Spleen (tissue), 7 donors: ENCODE data around the gene PIN4.

Experiments
- CTCF ChIP-seq, 11 experiments: fragments of 200-600 bp in 7 of 11; fragments of 450-650 bp in 4 of 11; sonication (generic) in 4 of 11; IDR thresholded peaks in 8 of 11; conservative IDR thresholded peaks in 3 of 11; 1 replicate in 7 of 11; 2 replicates in 4 of 11; pipeline versions ENCODE4 v1.4.0 to v1.8.0; 2016 to 2021; ENCODE audit warnings: antibody characterized with exemption in 11 of 11, inconsistent platforms in 4 of 11, mild to moderate bottlenecking in 1 of 11
- POLR2AphosphoS5 ChIP-seq, 3 donors: sonication (generic); formaldehyde crosslinking; IDR thresholded peaks; one replicate each; pipeline ENCODE4 v1.5.1; 2017; ENCODE audit warnings: antibody characterized with exemption in 3 of 3
- donor health status: DM: no; HTN: no; CAD: no; lungs with moderate emphysema.
- donor health status: DM: no; HTN: no; CAD: no.
- donor health status: DM: no; HTN: no; CAD: no.

DNA sequence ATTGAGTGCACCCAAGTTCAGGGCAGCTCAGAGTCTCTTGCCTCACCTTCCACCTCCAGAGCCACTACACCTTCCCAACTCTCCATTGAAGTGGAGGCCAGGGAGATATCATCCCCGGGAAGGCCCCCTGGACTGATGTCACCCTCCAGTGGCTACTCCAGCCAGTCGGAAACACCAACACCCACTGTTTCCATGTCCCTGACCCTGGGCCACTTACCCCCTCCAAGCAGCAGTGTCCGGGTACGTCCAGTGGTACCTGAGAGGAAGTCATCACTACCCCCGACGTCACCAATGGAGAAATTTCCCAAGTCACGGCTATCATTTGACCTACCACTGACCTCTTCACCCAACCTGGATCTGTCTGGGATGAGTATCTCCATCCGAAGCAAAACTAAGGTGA, 42.0 kb upstream of the PIN4 start:
- no peak for TF ChIP-seq CTCF (IDR thresholded peaks at IDR 0.05 in 8 of 11, conservative IDR thresholded peaks at IDR 0.05 in 3 of 11)
- TF ChIP-seq POLR2AphosphoS5 (IDR thresholded peaks at IDR 0.05): no peak
